K562 (cell line): ENCODE data around the gene NUP88. TPM values are rescaled to one million over a fixed set of nuclear protein-coding genes. Genes with fewer than 3 reads are reported as not detected.

Experiments used
- ATAC-seq: fragments of 200-7000 bp; cut with Tn5 transposase; 3 replicates; pipeline ENCODE4 v1.9.1; 2020; ENCODE audit warnings: moderate library complexity
- BruUV-seq: library from RNA; stranded (reverse); fragments of 400-500 nt; replicated peaks from 2 replicates; lab custom pipeline; 2021; lab: Mats Ljungman, UMichigan
- CTCF ChIA-PET: fragments of 300-600 bp; formaldehyde crosslinking; extraction: SDS; loops from one replicate; lab custom pipeline; 2021; ENCODE audit warnings: low intra/inter-chr PET ratio; lab: Yijun Ruan, JAX
- POLR2A ChIA-PET: fragments of 300-600, 350-650 bp; sonication (Branson Sonifier 250); formaldehyde crosslinking; extraction: SDS; loops from one replicate; lab custom pipeline; 2021; ENCODE audit warnings: antibody characterized with exemption, inconsistent platforms; lab: Yijun Ruan, JAX
- DNase-seq, 4 experiments: peaks; one replicate each; pipeline versions ENCODE4 v3.0.0 to v3.0.0-alpha.2; 2011 to 2018; ENCODE audit warnings: low spot score in 3 of 4, mixed read lengths in 3 of 4; ENCODE audit errors: extremely low read depth in 1 of 4
- FAIRE-seq: peaks from 2 replicates; lab custom pipeline; 2011; peaks lifted over from hg19 to GRCh38; lab: Jason Lieb, UNC
- H2AFZ ChIP-seq: 2 replicates; pipeline ENCODE4 v1.6.0; 2011; ENCODE audit warnings: low read depth, low read length, control low read depth, inconsistent platforms
- H3K27ac ChIP-seq: fragments of 200-600 bp; 3 replicates; pipeline ENCODE4 v1.8.0; 2011; ENCODE audit warnings: low read depth, mild to moderate bottlenecking, control low read depth, inconsistent platforms, low read length, moderate library complexity, mixed read lengths; ENCODE audit errors: extremely low read depth
- H3K27me3 ChIP-seq, 2 experiments: fragments of 300-600 bp in 1 of 2; 2 replicates in 1 of 2; 3 replicates in 1 of 2; pipeline versions ENCODE4 v1.6.0 to v1.8.0; 2011; ENCODE audit warnings: inconsistent platforms in 2 of 2, low read length in 2 of 2, mild to moderate bottlenecking in 1 of 2, mixed read lengths in 1 of 2, moderate library complexity in 1 of 2; ENCODE audit not compliant: control insufficient read depth in 2 of 2, insufficient read depth in 2 of 2
- H3K36me3 ChIP-seq: fragments of 300-600 bp; 3 replicates; pipeline ENCODE4 v1.8.0; 2011; ENCODE audit warnings: mild to moderate bottlenecking, low read length, inconsistent platforms; ENCODE audit not compliant: control insufficient read depth, insufficient read depth
- H3K4me1 ChIP-seq, 2 experiments: fragments of 200-600 bp in 1 of 2; replicated peaks in 1 of 2; 2 replicates in 1 of 2; 3 replicates in 1 of 2; pipeline versions ENCODE4 v1.5.1 to v1.8.0; 2011; ENCODE audit warnings: inconsistent platforms in 2 of 2, low read length in 2 of 2, mild to moderate bottlenecking in 1 of 2, mixed read lengths in 1 of 2, moderate library complexity in 1 of 2; ENCODE audit not compliant: control insufficient read depth in 2 of 2, insufficient read depth in 2 of 2
- H3K4me2 ChIP-seq: 2 replicates; pipeline ENCODE4 v1.6.1; 2011; ENCODE audit warnings: low read length, control low read depth, inconsistent platforms, mixed read lengths; ENCODE audit not compliant: insufficient read depth
- H3K4me3 ChIP-seq: fragments of 200-600 bp; sonication (generic), shearing (Covaris generic); 2 replicates; pipeline ENCODE4 v1.5.1; 2016; ENCODE audit warnings: control low read depth, inconsistent platforms
- H3K79me2 ChIP-seq: fragments of 200-600 bp; 3 replicates; pipeline ENCODE4 v1.8.0; 2011; ENCODE audit warnings: low read length, inconsistent platforms; ENCODE audit not compliant: control insufficient read depth, insufficient read depth
- H3K9ac ChIP-seq, 2 experiments: 2 replicates each; pipeline versions ENCODE4 v1.6.0 to v1.6.1; 2011; ENCODE audit warnings: low read depth in 2 of 2, low read length in 2 of 2, control low read depth in 1 of 2, inconsistent platforms in 1 of 2, mild to moderate bottlenecking in 1 of 2, mixed read lengths in 1 of 2; ENCODE audit not compliant: insufficient read depth in 1 of 2
- H3K9me1 ChIP-seq: one replicate; pipeline ENCODE4 v1.6.0; 2011; ENCODE audit warnings: inconsistent platforms, mild to moderate bottlenecking, low read length, moderate library complexity; ENCODE audit not compliant: control insufficient read depth, insufficient read depth
- H3K9me3 ChIP-seq: replicated peaks from 2 replicates; pipeline ENCODE4 v1.5.1; 2011; ENCODE audit warnings: low read depth, low read length, inconsistent platforms; ENCODE audit not compliant: control insufficient read depth, insufficient read depth
- H4K20me1 ChIP-seq: replicated peaks from 2 replicates; pipeline ENCODE4 v1.6.1; 2011; ENCODE audit warnings: low read length, inconsistent platforms, mixed read lengths; ENCODE audit not compliant: control insufficient read depth, insufficient read depth
- CREBBP ChIP-seq: IDR thresholded peaks from one replicate; pipeline ENCODE4 v1.6.1; 2012; ENCODE audit warnings: low read depth, mild to moderate bottlenecking, control low read depth, inconsistent platforms, low read length
- L3MBTL2 ChIP-seq: fragments of 450-650 bp; IDR thresholded peaks from 2 replicates; pipeline ENCODE4 v1.6.1; 2016; ENCODE audit warnings: mild to moderate bottlenecking, moderate library complexity
- LARP7 ChIP-seq: fragments of 450-650 bp; IDR thresholded peaks from 2 replicates; pipeline ENCODE4 v1.6.1; 2016
- OTX1 ChIP-seq: fragments of 450-650 bp; formaldehyde crosslinking; IDR thresholded peaks from 2 replicates; pipeline ENCODE4 v1.4.0; 2022; ENCODE audit warnings: mild to moderate bottlenecking
- PHF21A ChIP-seq: fragments of 450-650 bp; IDR thresholded peaks from 2 replicates; pipeline ENCODE4 v1.6.1; 2017; ENCODE audit warnings: low read depth, borderline replicate concordance
- ZBTB8A ChIP-seq: fragments of 450-650 bp; IDR thresholded peaks from 2 replicates; pipeline ENCODE4 v1.6.1; 2018; ENCODE audit warnings: mild to moderate bottlenecking, moderate library complexity; ENCODE audit not compliant: partially characterized antibody
- WGBS: fragments of 100-300 bp; shearing (Covaris generic); methylation state at CpG from one replicate; pipeline ENCODE4 v1.1.6; 2016; ENCODE audit warnings: low coverage, mixed read lengths; ENCODE audit not compliant: insufficient coverage; ENCODE audit errors: missing lambda C conversion rate; 5-methylcytosine and 5-hydroxymethylcytosine counted together
- in situ Hi-C: fragments of 300-500 bp; cut with MboI; formaldehyde crosslinking; loops from 4 replicates; pipeline ENCODE4 v1.15.0; 2018; ENCODE audit warnings: inconsistent platforms, mixed read lengths
- intact Hi-C: fragments of 100-400 bp; cut with micrococcal nuclease; formaldehyde crosslinking; loops from 2 replicates; pipeline ENCODE4 v1.14.2; 2022
- polyA plus RNA-seq, 8 experiments: library from polyadenylated mRNA; depleted of rRNA in 4 of 8; stranded (reverse) in 5 of 8; unstranded in 3 of 8; fragments of >200 nt; fragmentation: Nextera tagmentation in 2 of 8; fragmentation: Illumina TruSeq in 1 of 8; extraction: Ambion mirVana in 2 of 8; extraction: Trizol in 1 of 8; gene quantifications; 2 replicates each; pipeline versions ENCODE4 v1.2.1 to v1.2.3, GENCODE V29; 2011 to 2014; ENCODE audit warnings: inconsistent platforms in 1 of 8, missing spikeins in 1 of 8
- total RNA-seq, 7 experiments: library from RNA; depleted of rRNA in 6 of 7; stranded (reverse); fragments of >200 nt in 6 of 7; fragmentation: Illumina TruSeq in 2 of 7; extraction: Trizol in 2 of 7; gene quantifications; 2 replicates each; pipeline versions ENCODE4 v1.2.1 to v1.2.3, GENCODE V29; 2011 to 2021; ENCODE audit warnings: low replicate concordance in 1 of 7
- TF ChIP-seq, protein P1 (sequence below): fragments of 250-450 bp; sonication (Bioruptor Pico); IDR thresholded peaks from 2 replicates; pipeline ENCODE4 v1.4.0; 2020; ENCODE audit warnings: mild to moderate bottlenecking
- TF ChIP-seq, protein P2 (sequence below): fragments of 450-650 bp; IDR thresholded peaks from 2 replicates; pipeline ENCODE4 v1.6.1; 2018; ENCODE audit warnings: mild to moderate bottlenecking, low read depth; ENCODE audit not compliant: partially characterized antibody

NUP88 gene
- total and polyA plus RNA-seq, 9 of the 15 experiments (the other 6 are each of a cell fraction or from before 2014, with no cell fraction given), result 59.9 to 160 (median 119) TPM

DNA sequence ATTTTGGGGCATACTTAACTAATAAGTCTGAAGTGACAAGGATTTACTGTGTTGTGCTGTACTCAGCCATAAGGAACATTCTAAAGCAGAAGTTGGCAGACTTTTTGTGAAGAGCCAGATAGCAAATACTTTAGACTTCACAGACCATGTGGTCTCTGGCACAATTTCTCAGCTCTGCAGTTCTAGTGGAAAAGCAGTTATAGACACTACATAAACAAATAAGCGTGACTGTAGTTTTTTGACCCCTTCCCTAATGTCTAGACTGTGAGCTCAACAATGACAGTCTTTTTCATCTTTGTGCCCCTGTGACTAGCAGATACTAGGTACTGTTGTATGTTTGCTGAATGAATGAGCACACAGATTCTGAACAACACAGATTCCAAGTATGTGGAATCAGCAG, 5.4 kb upstream of the NUP88 start:
- H3K4me1 ChIP-seq, result peaks cover 3 to 4% of the 10 kb centered on the region in 2 experiments; a peak in 2 of 5 replicates
- in situ Hi-C loops, result no loop called here
- H4K20me1 ChIP-seq, result no peaks in the 10 kb centered on the region
- BruUV-seq, result no TSS peak
- H3K27me3 ChIP-seq, result no peaks in the 10 kb centered on the region
- H3K79me2 ChIP-seq, result peaks cover 31% of the 10 kb centered on the region
- CTCF ChIA-PET, result no interaction called here
- no peak overlapping the region for H2AFZ ChIP-seq
- H3K9me1 ChIP-seq, result no peaks in the 10 kb centered on the region
- intact Hi-C loops, result no loop called here
- TF ChIP-seq OTX1 (CRISPR knock-in tag), result no peak
- TF ChIP-seq PHF21A, result no peak
- TF ChIP-seq L3MBTL2, result no peak
- TF ChIP-seq, protein P1, sequence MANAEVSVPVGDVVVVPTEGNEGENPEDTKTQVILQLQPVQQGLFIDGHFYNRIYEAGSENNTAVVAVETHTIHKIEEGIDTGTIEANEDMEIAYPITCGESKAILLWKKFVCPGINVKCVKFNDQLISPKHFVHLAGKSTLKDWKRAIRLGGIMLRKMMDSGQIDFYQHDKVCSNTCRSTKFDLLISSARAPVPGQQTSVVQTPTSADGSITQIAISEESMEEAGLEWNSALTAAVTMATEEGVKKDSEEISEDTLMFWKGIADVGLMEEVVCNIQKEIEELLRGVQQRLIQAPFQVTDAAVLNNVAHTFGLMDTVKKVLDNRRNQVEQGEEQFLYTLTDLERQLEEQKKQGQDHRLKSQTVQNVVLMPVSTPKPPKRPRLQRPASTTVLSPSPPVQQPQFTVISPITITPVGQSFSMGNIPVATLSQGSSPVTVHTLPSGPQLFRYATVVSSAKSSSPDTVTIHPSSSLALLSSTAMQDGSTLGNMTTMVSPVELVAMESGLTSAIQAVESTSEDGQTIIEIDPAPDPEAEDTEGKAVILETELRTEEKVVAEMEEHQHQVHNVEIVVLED (CRISPR knock-in tag), result no peak
- no peak for TF ChIP-seq ZBTB8A
- TF ChIP-seq, protein P2, sequence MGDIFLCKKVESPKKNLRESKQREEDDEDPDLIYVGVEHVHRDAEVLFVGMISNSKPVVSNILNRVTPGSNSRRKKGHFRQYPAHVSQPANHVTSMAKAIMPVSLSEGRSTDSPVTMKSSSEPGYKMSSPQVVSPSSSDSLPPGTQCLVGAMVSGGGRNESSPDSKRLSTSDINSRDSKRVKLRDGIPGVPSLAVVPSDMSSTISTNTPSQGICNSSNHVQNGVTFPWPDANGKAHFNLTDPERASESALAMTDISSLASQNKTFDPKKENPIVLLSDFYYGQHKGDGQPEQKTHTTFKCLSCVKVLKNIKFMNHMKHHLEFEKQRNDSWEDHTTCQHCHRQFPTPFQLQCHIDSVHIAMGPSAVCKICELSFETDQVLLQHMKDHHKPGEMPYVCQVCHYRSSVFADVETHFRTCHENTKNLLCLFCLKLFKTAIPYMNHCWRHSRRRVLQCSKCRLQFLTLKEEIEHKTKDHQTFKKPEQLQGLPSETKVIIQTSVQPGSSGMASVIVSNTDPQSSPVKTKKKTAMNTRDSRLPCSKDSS, result no peak
- no peak for TF ChIP-seq LARP7
- TF ChIP-seq CREBBP, result no peak
- H3K9me3 ChIP-seq, result no peaks in the 10 kb centered on the region
- no peak overlapping the region for H3K27ac ChIP-seq
- no peak overlapping the region for H3K4me2 ChIP-seq
- H3K4me3 ChIP-seq, result no peak overlapping the region
- WGBS, result 100% methylated on average over 1 of the region's 1 CpG
- peaks cover 76% of the 10 kb centered on the region for H3K36me3 ChIP-seq
- no peak for ATAC-seq
- POLR2A ChIA-PET, result interaction anchor here (2.1 kb wide), 1 partner anchor 17 kb away, joined by 5 read pairs; no protein-coding TSS in a partner anchor
- DNase-seq, result no peak
- no peak for FAIRE-seq
- H3K9ac ChIP-seq, result no peak overlapping the region
